CD4-positive, alpha-beta T cell (primary cell): ENCODE results near the gene KRABD2.
"Not testable (repeated sequence)": the region's sequence is repeated elsewhere in the genome, so short reads cannot be mapped to it uniquely, and the experiment has no call there.

Source experiments
- ATAC-seq: fragments of 200-7000 bp; cut with Tn5 transposase; one replicate; pipeline ENCODE4 v1.10.0; 2022; ENCODE audit warnings: mild to moderate bottlenecking; ENCODE audit not compliant: poor library complexity
- CTCF ChIA-PET: fragments of 350-600 bp; sonication (Branson Sonifier 250); formaldehyde crosslinking; loops from one replicate; lab custom pipeline; 2021; ENCODE audit warnings: antibody characterized with exemption, inconsistent platforms; lab: Charles Lee
- POLR2A ChIA-PET: fragments of 350-600 bp; sonication (Branson Sonifier 250); formaldehyde crosslinking; loops from one replicate; lab custom pipeline; 2021; ENCODE audit warnings: antibody characterized with exemption, inconsistent platforms; lab: Charles Lee
- DNase-seq, 14 experiments: peaks; one replicate each; pipeline ENCODE4 v3.0.0-alpha.2; 2013 to 2020; ENCODE audit warnings: mixed read lengths in 2 of 14
- H3K27ac ChIP-seq, 2 donors: one replicate each; pipeline versions ENCODE4 v1.5.1 to v1.7.0; 2013; ENCODE audit warnings: low read length in 2 of 2, low read depth in 1 of 2, mild to moderate bottlenecking in 1 of 2
- H3K27me3 ChIP-seq, 2 experiments: 1 replicate in 1 of 2; 2 replicates in 1 of 2; pipeline versions ENCODE4 v1.6.1 to v1.7.0; 2013; ENCODE audit warnings: low read length in 2 of 2, control low read depth in 1 of 2, mild to moderate bottlenecking in 1 of 2, moderate library complexity in 1 of 2; ENCODE audit not compliant: insufficient read depth in 2 of 2, control insufficient read depth in 1 of 2
- H3K36me3 ChIP-seq: one replicate; pipeline ENCODE4 v1.6.1; 2013; ENCODE audit warnings: low read length, control low read depth; ENCODE audit not compliant: insufficient read depth
- H3K4me1 ChIP-seq: one replicate; pipeline ENCODE4 v1.6.1; 2013; ENCODE audit warnings: low read length, control low read depth; ENCODE audit not compliant: insufficient read depth
- H3K4me3 ChIP-seq: one replicate; pipeline ENCODE4 v1.5.1; 2013; ENCODE audit warnings: mild to moderate bottlenecking, low read length, moderate library complexity
- H3K9me3 ChIP-seq, 2 experiments: 1 replicate in 1 of 2; 2 replicates in 1 of 2; pipeline versions ENCODE4 v1.6.1 to v1.7.0; 2013; ENCODE audit warnings: low read length in 2 of 2, mild to moderate bottlenecking in 2 of 2, control low read depth in 1 of 2, moderate library complexity in 1 of 2; ENCODE audit not compliant: control insufficient read depth in 1 of 2, insufficient read depth in 1 of 2
- H3K27ac Mint-ChIP-seq: one replicate; pipeline ENCODE4 v1.8.0; 2020; ENCODE audit warnings: mixed read lengths
- H3K27me3 Mint-ChIP-seq: one replicate; pipeline ENCODE4 v1.8.0; 2021; ENCODE audit warnings: mixed read lengths
- H3K36me3 Mint-ChIP-seq: one replicate; pipeline ENCODE4 v1.8.0; 2021; ENCODE audit warnings: low read depth, mixed read lengths
- H3K4me1 Mint-ChIP-seq: one replicate; pipeline ENCODE4 v1.8.0; 2021; ENCODE audit warnings: low read depth, mixed read lengths
- H3K4me3 Mint-ChIP-seq: one replicate; pipeline ENCODE4 v1.8.0; 2020; ENCODE audit warnings: mild to moderate bottlenecking, mixed read lengths
- H3K9me3 Mint-ChIP-seq: one replicate; pipeline ENCODE4 v1.8.0; 2020; ENCODE audit warnings: mixed read lengths
- CTCF ChIP-seq: fragments of 200-600 bp; IDR thresholded peaks from one replicate; pipeline ENCODE4 v1.8.0; 2022; ENCODE audit warnings: antibody characterized with exemption, mild to moderate bottlenecking
- intact Hi-C, 2 experiments: fragments of 100-400 bp; cut with DNase I in 1 of 2; cut with micrococcal nuclease in 1 of 2; formaldehyde crosslinking; loops; one replicate each; pipeline versions ENCODE4 v1.15.1 to v1.9.0; 2023 to 2025; cut with DNase I, micrococcal nuclease

The KRABD2 gene

GRCh38 chr17:8377422-8377821 is 918 bp upstream of the KRABD2 start:
- intact Hi-C loops = loop anchor here in 1 of 2 experiments (5.0 to 10.0 kb wide), 2 partner anchors 85 to 263 kb away; partner anchors contain the start of gene ALOXE3
- Mint-ChIP-seq H3K4me3 (peak overlapping the region; percentile 86), H3K27ac (peak overlapping the region; percentile 86), H3K9me3 (no peaks in the 10 kb centered on the region), H3K4me1 (peaks cover 58% of the 10 kb centered on the region), H3K27me3 (no peaks in the 10 kb centered on the region), H3K36me3 (peaks cover 68% of the 10 kb centered on the region)
- Histone ChIP-seq H3K36me3 (peaks cover 49% of the 10 kb centered on the region), H3K4me3 (no peak overlapping the region), H3K9me3 (no peaks in the 10 kb centered on the region), H3K27ac (no peak overlapping the region), H3K27me3 (no peaks in the 10 kb centered on the region), H3K4me1 (peaks cover 50% of the 10 kb centered on the region)
- no peak for TF ChIP-seq CTCF
- DNase-seq (no peak), ATAC-seq (no peak)
- ChIA-PET POLR2A (interaction anchor here (0.6 to 2.0 kb wide), 7 partner anchors 15 to 1189 kb away, joined by 3 to 6 read pairs (median 3); partner anchors contain the start of genes CTC1, NDEL1 and TP53), CTCF (interaction anchor here (0.8 to 2.3 kb wide), 6 partner anchors 10 to 690 kb away, joined by 3 to 6 read pairs (median 4); partner anchors contain the start of gene TP53)

GRCh38 chr17:8375738-8376259 is 705 bp downstream of the KRABD2 start:
- ATAC-seq (no peak), DNase-seq (peak in 1 of 14 experiments; percentile 23)
- Histone ChIP-seq H3K27ac (peak overlapping the region; percentile 55 to 75), H3K4me3 (peak overlapping the region; percentile 98), H3K4me1 (peaks cover 36% of the 10 kb centered on the region), H3K27me3 (no peaks in the 10 kb centered on the region), H3K9me3 (no peaks in the 10 kb centered on the region), H3K36me3 (peaks cover 47% of the 10 kb centered on the region)
- CTCF ChIA-PET = interaction anchor here (0.7 to 2.3 kb wide), 6 partner anchors 8 to 154 kb away, joined by 3 to 6 read pairs (median 4); no protein-coding TSS in a partner anchor
- Mint-ChIP-seq H3K4me1 (peaks cover 47% of the 10 kb centered on the region), H3K9me3 (no peaks in the 10 kb centered on the region), H3K27ac (peak overlapping the region; percentile 86), H3K36me3 (peaks cover 61% of the 10 kb centered on the region), H3K4me3 (peak overlapping the region; percentile 86), H3K27me3 (no peaks in the 10 kb centered on the region)
- no peak for TF ChIP-seq CTCF
- POLR2A ChIA-PET = interaction anchor here (0.8 to 2.0 kb wide), 5 partner anchors 29 to 370 kb away, joined by 3 to 6 read pairs (median 3); partner anchors contain the start of genes NDEL1 and RANGRF
- intact Hi-C loops = loop anchor here in 1 of 2 experiments (5.0 to 10.0 kb wide), 2 partner anchors 83 to 261 kb away; partner anchors contain the start of gene ALOXE3

- H3K4me3 ChIP-seq, DNase-seq, H3K27ac ChIP-seq, ATAC-seq, POLR2A ChIA-PET, H3K27me3 ChIP-seq, H3K27me3 Mint-ChIP-seq, H3K27ac Mint-ChIP-seq, H3K9me3 ChIP-seq, CTCF ChIA-PET, H3K9me3 Mint-ChIP-seq, H3K4me3 Mint-ChIP-seq: not testable (repeated sequence)
- Histone ChIP-seq H3K4me1 (peaks cover 20% of the 10 kb centered on the region), H3K36me3 (peaks cover 41% of the 10 kb centered on the region)
- intact Hi-C loops = loop anchor here in 1 of 2 experiments (10.0 kb wide), 1 partner anchor 259 kb away; the partner anchor contains the start of gene ALOXE3
- peaks cover 34% of the 10 kb centered on the region for H3K4me1 Mint-ChIP-seq
- peaks cover 59% of the 10 kb centered on the region for H3K36me3 Mint-ChIP-seq
Measured at GRCh38 chr17:8373856-8374255, 2.6 kb downstream of the KRABD2 start.
